GM21619 (cell line): ENCODE measurements around the gene CSF2.
A peak's percentile ranks its signal among the peaks of the same experiment; 100 is the strongest.

ENCODE experiments used
- ATAC-seq: cut with Tn5 transposase; IDR thresholded peaks from one replicate; pipeline ENCODE4 v1.9.1; 2021; ENCODE audit not compliant: unreplicated experiment

Gene CSF2

GRCh38 chr5:132086277-132086794 lies 12.7 kb downstream of the CSF2 start:
- no peak for ATAC-seq

- no peak for ATAC-seq
These were observed 13.6 kb downstream of the CSF2 start for GRCh38 chr5:132087176-132087575.

GRCh38 chr5:132087661-132088060 lies 14.1 kb downstream of the CSF2 start:
- ATAC-seq: no peak

DNA sequence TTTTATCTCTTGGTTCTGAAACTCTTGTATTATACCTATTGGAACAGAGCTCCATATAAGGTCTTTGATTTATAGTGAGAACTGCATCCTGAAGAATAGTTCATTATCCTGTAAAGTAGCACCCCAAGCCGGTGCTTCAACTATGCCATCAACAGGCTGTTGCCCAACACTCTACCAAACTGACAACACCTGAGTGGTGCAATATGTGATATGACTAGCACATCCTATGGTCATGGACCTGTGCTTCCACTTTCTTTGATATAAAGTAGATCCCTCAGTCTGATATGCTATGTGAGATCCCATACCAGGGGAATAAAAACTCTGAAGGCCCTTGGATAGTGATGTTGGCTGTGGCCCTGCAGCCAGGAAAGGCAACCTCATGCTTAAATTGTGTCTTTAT lies 15.8 kb downstream of the CSF2 start:
- ATAC-seq: no peak

DNA sequence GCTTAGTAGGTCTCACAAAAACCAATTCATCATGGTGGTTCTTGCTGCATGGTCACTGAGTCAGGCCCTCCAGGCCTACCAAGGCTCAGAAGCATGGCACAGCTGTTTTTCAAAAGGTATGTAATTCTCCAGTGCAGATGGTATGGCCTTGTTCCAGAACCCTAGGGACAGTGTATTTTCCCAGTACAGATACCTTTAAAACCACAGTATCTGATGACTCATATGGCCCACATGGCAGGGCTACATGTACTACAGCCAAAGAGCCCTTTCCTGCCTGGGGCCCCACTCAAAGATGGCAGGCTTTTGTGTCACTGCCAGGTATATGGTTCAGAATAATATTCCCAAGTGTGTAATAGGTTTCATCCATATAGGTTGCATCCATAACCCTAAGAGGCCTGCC lies 16.5 kb downstream of the CSF2 start:
- no peak for ATAC-seq

DNA sequence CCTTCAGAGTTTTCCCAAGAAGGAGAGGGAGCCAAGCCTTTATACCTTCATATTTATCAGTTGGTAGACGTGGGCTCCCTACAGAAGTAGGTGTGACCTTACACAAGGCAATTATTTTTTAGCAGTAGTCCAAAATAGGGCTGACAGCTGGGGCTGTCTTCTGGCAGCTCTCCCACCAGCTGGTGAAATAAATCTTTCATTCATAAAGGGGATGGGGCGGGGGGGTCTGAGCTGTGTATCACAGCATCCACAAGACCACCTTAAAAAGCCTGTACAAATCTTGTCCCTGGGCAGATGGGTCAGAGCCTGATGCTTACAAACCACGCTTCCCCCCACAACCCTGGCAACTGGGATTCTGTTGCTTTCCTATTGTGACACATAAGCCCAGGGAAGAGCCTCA lies 19.7 kb downstream of the CSF2 start:
- no peak for ATAC-seq

DNA sequence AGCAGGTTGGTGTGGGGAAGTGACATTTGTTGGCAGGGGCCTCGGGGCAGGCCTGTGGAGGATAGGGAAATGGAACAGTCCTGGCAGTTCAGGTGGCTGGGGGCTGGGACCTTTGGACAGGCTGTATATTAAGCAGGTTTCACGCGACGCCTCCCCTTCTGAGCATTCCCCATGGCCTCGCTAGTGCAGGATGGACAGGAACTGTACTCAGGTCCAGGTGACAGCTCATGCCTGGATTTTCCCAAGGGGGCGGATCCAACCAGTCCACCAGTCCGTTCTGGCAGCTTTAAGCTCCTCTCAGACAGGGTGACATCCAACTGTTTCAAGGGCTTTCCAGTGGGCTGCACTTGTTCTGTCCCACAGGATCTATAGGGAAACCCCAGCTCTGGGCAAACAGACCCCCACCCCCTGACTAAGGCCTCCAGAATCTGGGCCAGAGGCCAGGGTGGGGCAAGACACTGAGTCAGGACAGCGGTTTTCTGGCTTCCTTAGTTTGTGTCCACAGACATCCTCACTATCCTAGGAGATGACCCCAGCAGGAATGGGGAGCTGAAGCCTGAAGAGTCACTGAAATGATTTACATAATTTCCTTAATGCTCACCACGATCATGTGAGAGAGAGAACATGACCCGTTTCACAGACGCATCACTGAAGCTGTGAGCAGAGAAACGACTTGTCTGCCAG lies 20.9 kb downstream of the CSF2 start:
- ATAC-seq: no peak

DNA sequence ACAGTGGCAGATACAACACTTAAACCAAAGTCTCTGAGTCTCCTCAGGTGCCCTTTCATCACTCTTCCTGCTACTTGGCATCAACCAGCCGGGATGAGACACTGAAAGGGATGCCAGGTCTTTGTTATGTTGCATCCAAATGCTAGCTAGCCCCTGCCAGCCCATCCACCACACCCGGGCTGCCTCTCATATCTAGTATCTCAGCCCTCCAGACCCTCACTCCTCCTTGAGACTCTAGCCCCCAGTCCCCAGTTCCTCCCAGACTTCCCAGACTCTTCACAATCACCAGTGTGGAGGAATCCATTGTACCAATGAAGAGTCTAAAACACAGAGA lies 21.5 kb downstream of the CSF2 start:
- no peak for ATAC-seq

GRCh38 chr5:132095424-132095972 lies 21.9 kb downstream of the CSF2 start:
- no peak for ATAC-seq

DNA sequence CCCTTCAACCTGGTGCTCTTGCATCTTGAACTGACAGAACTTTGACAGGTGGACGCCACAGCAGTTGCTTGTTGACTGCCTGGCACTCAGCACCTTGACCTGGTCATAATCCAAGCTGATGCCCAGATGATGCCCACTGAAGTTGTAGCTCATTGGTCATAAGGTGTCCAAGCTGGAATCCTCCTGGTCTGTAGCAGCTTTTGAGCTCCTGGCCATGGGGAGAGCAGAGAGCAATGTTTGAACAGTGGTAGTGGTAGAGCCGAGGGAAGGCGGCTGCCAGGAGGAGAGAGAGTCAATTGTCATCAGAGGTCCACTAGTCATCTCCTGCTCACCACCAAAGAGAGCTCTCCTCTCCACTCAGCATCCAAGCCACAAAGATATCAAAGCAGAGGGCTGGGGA lies 23.3 kb downstream of the CSF2 start:
- no peak for ATAC-seq

DNA sequence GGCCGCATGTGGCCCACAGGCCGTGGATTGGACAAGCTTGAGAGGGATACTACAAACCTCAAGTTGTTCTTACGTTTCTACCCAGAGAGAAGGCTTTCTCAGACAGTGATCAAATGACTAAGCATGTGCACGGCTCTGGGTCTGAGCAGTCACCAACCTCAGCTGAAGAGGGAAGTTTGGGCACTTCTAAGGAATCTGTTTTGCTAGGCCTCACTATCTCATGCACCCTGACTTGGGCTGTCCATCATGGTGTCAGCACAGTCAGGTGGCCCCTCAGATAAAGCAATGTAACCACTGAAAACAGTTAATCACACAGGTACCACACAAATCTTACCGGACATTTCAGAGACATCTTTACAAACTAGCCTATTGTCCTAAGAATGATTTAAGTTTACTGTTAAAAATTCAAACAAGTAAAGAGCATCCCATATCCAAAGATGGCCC lies 24.6 kb downstream of the CSF2 start:
- peak; percentile 26 for ATAC-seq

DNA sequence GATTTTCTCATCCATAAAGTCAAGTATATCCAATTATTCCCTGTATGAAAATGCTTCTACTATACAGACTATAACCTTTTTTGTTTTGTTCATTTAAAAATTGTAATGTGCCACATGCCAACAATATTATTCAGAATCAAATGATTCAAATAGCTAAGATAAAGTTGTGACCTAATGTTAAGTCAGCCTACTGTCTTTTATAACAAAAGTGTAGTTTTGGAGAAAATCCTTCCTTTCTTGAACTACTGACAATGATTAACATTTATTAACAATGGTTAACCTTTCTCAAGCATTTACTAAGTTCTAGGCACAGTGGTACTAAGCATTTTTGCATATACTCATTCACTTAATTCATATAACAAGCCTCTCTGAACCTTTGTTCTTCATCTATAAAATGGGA lies 25.0 kb downstream of the CSF2 start:
- no peak for ATAC-seq

DNA sequence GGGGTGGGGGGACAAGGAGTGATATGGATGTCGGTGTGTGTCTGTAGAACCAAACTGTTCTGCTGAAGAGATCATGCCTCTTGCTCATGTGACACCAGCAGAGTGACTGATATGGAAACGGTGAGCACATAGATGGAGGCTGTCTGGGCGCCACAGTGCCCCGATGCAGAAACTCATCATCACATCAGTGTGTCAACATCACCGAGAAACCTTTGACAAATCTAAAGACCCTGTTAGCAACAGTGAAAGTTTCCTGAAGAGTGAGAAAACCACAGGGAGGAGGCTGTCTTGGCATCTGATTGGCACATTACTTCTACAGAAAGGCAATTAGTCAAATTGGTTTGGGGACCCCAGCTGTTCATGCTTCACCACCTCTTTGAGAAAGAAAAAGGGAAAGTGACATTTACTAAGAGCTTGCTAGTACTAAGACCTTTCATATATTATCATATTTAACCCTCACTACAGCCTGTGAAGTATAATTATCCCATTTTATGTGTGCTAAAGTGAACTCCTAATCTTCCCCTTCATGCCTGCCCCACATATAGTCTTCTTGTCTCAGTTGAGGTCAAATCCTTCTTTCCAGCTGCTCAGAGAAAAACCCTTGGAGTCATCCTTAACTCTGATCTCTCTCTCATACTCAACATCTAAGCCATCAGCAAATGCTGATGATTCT lies 25.6 kb downstream of the CSF2 start:
- peak; percentile 43 for ATAC-seq

- ATAC-seq: no peak
These were observed 26.3 kb downstream of the CSF2 start for GRCh38 chr5:132099905-132100304.

- peak; percentile 24 for ATAC-seq
These were observed 27.2 kb downstream of the CSF2 start for GRCh38 chr5:132100672-132101261.

GRCh38 chr5:132101385-132101880 lies 27.8 kb downstream of the CSF2 start:
- ATAC-seq: no peak

DNA sequence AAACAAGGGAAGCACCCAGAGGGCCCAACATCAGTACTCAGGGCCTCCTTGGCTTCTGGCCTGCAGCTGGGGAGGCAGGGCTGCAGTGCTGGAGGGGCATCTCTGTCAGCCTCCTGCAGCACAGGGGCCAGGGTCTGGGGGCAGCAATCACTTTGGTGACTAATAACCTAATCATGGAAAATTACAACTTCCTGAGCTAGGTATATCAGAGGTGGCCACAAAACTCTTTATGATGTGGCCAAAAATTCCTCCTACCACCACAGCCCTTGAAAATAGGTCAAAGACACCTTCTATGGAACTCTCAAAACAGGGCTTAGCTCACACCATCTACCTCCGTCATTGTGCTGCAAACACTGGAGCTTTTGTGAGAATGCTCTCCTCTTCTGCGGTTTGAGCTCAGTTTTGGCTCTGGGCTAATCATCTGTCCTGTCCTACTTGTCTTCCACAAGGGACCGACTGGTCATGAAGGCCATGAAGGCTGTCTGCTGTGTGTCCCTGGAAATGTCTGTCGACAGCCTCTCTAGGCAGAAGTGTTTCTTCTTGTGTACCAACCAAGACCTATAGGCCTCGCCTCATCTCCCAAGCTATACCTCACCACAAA lies 28.6 kb downstream of the CSF2 start:
- no peak for ATAC-seq

- ATAC-seq: no peak
These were observed 29.3 kb downstream of the CSF2 start for GRCh38 chr5:132102944-132103331.

DNA sequence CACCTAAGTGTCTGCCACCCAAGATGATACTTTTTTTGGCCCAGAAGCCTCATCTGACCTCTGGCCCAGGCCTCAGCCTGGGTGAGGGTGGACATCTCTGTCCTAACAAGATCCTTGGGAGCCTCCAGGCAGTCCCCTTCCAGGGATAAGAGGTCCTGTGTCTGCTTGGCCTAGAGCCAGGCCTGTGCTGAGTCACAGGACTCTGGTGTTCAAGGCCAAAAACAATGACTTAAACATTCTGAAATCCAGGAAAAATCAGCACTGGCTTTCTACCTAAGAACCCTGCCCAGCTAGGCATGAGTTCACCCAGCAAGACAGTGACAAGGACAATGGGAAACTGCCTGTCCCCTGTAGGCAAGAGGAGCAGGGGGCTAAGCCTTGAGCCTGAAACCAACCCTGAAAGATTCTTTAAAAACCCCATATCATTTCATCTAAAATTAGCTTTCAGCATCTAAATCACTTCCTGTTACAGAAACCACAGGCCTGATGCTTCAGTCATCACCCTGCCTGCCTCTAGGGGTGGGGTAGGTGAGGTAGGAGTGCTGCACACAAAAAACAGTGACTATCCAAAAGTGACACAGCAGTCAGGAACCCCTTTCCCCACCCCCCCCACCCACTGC lies 29.9 kb downstream of the CSF2 start:
- ATAC-seq: peak; percentile 70

- peak; percentile 8 for ATAC-seq
These were observed 30.4 kb downstream of the CSF2 start for GRCh38 chr5:132103969-132104391.

- ATAC-seq: no peak
These were observed 31.0 kb downstream of the CSF2 start for GRCh38 chr5:132104556-132104955.
